HG02759 (cell line): Measurements from ENCODE around the gene TP73.

Source experiments
- ATAC-seq: cut with Tn5 transposase; IDR thresholded peaks from one replicate; pipeline ENCODE4 v1.9.1; 2021; ENCODE audit warnings: mild to moderate bottlenecking, moderate library complexity; ENCODE audit not compliant: unreplicated experiment

The TP73 gene

DNA sequence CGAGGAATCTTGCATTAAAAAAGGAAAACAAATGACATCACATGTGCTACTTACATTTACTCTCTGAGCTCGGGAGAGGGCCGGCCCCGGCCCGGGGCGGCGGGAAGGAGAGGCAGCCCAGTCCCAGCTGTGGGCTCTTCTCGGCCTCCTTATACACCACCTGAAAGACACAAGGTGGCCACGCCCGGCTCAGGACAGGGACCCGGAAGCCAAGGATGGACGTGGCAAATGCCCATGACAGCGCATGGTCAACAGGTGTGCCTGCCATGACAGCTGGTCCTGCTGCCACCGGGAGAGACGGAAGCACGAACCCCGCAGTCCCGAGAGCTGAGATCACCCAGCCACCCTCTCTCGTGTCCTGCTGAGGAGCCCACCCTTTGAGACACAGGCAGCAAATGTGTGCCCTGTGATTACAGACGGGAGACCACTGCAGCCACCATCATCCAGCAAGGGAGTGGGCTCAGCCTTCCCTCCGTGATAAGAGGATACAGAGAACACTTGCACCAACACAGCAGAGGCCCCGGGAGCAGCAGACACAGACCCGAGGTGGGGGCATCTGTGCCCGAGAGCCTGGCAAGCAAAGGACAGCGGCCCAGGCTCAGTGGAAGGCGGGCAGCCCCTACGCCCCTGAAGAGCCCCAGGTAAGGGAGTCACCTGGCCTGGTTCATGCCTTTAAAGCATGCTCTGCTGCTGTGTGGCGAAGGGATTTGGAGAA lies 18.8 kb upstream of the TP73 start:
- ATAC-seq: no peak

GRCh38 chr1:3634059-3634800 lies 18.1 kb upstream of the TP73 start:
- ATAC-seq: no peak

GRCh38 chr1:3636080-3636479 lies 16.2 kb upstream of the TP73 start:
- no peak for ATAC-seq

DNA sequence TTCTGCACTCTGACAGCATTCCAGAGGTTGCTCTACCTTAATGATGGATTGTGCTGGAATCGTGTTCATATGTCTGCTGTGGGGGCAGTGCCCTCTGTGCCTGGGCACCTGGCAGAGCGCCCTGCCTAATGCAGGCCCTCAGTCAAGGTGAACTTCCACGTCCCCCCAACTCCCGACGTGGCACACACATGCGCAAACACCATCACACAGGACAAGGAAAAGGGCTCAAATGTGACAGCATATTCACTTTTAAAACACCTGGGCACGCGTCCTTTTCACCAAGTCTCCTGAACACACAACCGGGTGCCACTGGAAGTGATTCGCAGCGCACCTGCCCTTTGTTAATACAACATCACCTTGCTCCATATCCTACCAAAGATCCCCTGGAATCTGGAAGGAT lies 15.8 kb upstream of the TP73 start:
- ATAC-seq: no peak

GRCh38 chr1:3638027-3638426 lies 14.3 kb upstream of the TP73 start:
- no peak for ATAC-seq

DNA sequence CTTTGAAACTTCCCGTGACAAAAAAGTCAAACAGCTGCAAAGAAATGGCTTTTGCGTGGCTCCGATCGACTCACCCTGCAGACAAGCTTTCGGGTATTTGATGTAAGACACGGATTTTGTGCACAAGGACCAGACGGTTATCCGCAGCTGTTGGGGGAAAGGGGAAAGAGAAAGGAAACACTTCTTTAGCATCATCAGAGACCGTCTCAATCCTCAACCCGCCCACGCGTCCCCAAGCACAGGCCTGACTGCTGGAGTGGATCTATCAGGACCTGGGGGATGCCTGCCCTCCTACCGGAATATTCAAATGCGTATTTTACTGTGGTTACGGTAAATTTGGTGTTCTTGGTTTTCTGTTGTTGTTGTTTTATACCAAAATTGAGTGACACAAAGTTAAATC lies 13.6 kb upstream of the TP73 start:
- no peak for ATAC-seq

- no peak for ATAC-seq
These were observed 12.9 kb upstream of the TP73 start for GRCh38 chr1:3639397-3639911.

DNA sequence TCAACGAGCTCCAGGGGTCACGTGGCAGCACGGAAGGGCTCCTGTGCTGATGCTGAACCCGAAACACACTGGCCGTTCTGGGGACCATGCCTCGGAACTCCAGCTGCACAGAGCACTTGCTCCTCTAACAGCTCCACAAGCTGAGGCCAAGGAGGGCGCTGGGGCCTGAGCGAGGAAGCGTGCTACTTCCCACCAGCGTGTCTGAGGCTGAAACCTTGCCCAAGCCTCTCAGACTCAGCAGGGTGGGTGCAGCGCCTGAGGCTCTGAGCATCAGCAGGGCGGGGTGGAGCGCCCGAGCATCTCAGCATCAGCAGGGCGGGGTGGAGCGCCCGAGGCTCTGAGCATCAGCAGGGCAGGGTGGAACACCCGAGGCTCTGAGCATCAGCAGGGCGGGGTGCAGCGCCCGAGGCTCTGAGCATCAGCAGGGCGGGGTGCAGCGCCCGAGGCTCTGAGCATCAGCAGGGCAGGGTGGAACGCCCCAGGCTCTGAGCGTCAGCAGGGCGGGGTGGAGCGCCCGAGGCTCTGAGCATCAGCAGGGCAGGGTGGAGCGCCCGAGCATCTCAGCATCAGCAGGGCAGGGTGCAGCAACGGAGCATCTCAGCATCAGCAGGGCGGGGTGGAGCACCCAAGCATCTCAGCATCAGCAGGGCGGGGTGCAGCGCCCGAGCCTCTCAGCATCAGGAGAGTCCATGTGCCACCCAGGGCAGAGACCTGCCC lies 12.0 kb upstream of the TP73 start:
- no peak for ATAC-seq

- ATAC-seq: no peak
These were observed 11.1 kb upstream of the TP73 start for GRCh38 chr1:3641046-3641760.

DNA sequence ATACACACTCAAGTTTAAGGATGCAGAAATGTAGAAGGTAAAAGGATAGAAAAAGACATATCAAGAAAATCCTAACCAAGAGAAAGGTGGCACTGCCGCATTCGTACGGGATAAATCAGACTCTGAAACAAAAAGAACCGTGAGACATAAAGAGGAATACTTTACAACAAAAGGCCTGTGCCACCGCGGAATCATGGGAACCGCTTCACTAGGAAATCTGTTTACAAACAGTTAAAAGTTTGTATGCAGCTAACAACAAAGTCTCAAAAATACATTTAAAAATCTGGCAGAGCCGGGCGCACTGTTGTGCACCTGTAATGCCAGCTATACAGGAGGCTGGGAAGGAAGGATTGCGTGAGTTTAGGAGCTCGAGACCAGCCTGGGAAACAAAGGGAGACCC lies 10.5 kb upstream of the TP73 start:
- no peak for ATAC-seq

DNA sequence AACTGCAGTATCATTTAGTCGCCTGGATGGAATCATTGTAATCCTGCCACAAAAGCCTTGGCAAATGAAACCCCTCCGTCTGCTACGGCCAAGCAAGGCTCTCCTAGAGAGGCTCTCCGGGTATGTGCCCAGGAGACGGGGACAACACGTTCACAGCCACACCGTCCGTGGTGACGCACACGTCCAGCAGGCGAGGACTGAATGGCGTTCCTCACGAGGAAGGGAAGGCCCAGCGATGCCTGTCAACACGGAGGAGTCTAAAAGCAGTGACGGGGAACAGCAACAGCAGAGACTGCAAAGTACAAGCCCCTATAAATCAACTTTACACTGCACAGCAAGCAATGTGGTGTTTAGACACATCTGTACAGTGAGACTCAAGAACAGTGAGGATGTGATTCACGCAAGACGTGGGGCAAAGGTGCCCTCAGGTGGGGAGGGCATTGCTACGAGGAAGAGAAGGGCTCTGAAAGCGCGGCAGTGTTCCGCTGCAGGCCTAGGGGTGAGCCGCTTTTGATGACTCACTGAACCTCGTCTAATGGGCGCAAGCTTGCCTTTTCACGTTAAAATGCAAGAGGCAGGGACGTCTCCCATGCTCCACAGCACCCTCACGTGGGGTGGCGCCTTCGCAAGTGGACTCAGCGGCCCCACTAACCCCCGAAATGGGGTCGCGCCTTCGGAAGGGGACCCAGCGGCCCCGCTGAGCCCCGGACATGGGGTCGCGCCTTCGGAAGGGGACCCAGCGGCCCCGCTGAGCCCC lies 9.2 kb upstream of the TP73 start:
- no peak for ATAC-seq

DNA sequence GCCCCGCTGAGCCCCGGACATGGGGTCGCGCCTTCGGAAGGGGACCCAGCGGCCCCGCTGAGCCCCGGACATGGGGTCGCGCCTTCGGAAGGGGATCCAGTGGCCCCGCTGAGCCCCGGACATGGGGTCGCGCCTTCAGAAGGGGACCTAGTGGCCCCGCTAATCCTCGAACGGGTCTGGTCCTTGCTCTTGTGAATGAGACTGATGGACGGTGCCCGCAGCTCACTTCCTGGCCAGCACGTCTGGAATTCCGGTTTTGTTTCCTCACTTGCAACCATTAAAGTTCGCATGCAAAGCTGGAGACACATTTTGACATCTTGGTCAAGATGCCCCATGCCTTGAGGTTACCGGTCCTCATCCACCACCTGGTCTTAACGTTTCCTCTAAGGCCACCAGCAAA lies 8.0 kb upstream of the TP73 start:
- no peak for ATAC-seq

- ATAC-seq: no peak
These were observed 7.1 kb upstream of the TP73 start for GRCh38 chr1:3645247-3645646.

DNA sequence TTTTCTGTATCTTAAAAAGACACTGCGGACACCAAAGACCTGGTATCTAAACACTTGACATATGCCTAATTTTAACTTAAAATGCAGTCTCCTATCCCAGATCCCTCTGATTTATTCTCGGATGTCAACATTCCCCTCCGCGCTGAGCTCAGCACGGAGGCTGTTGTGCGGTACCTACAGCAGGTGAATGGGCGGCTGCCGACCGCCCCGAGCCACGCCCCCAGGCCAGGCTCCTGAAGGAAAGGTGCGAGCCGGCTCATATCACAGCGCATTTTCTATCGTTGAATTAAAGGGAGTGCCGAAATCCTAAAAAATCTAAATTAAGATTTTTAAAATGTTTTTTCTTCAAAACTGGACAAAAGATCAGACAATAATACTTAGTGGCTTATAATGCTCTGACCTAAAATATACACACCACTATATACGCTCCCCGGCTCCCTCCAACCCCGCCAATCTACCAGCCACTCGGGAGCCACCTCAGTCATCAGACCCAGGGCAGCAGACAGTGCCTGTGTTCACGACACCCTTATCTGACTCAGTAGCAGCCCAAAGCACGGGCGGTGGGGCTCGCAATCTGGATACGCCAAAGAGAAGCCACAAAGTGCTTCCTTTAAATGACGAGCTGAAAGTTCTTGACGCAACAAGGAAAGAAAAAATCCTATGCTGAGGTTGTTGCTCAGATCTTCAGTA lies 6.5 kb upstream of the TP73 start:
- ATAC-seq: no peak

- ATAC-seq: no peak
These were observed 5.7 kb upstream of the TP73 start for GRCh38 chr1:3646596-3646995.

GRCh38 chr1:3649342-3650247 lies 2.7 kb upstream of the TP73 start, which contains the start of gene WRAP73:
Gene WRAP73, minus strand, starts transcription at chr1:3650103. Its CDS starts 104 bp downstream, at chr1:3649999.
- peak; percentile 85 for ATAC-seq

- no peak for ATAC-seq
These were observed 1.9 kb upstream of the TP73 start for GRCh38 chr1:3650248-3651025.
